K562 (cell line): ENCODE measurements around the gene HSPA1L. TPM values are rescaled to one million over a fixed set of nuclear protein-coding genes. Genes with fewer than 3 reads are reported as not detected.

Experiments
- ATF7 ChIP-seq: fragments of 450-650 bp; IDR thresholded peaks from 2 replicates; pipeline ENCODE4 v1.7.1; 2014; ENCODE audit warnings: mild to moderate bottlenecking, moderate library complexity
- BCL6 ChIP-seq: fragments of 250-450 bp; sonication (Bioruptor Pico); IDR thresholded peaks from 2 replicates; pipeline ENCODE4 v1.4.0; 2020
- GATAD2B ChIP-seq: fragments of 450-650 bp; IDR thresholded peaks from 2 replicates; pipeline ENCODE4 v1.6.1; 2017; ENCODE audit warnings: mild to moderate bottlenecking, borderline replicate concordance
- HMGN3 ChIP-seq: IDR thresholded peaks from 2 replicates; pipeline ENCODE4 v1.6.1; 2011; ENCODE audit warnings: borderline replicate concordance, low read depth, mild to moderate bottlenecking, mixed read lengths, low read length; ENCODE audit not compliant: insufficient read length; ENCODE audit errors: extremely low read depth
- IRF2 ChIP-seq: sonication (generic); formaldehyde crosslinking; IDR thresholded peaks from 2 replicates; pipeline ENCODE4 v1.8.1; 2022; ENCODE audit warnings: mild to moderate bottlenecking, missing genetic modification reagents
- L3MBTL2 ChIP-seq: fragments of 450-650 bp; IDR thresholded peaks from 2 replicates; pipeline ENCODE4 v1.6.1; 2016; ENCODE audit warnings: mild to moderate bottlenecking, moderate library complexity
- MEF2D ChIP-seq: conservative IDR thresholded peaks from 2 replicates; pipeline ENCODE4 v1.6.1; 2016; ENCODE audit warnings: low read depth, missing genetic modification characterization, missing compliant biosample characterization
- NFXL1 ChIP-seq: fragments of 450-650 bp; formaldehyde crosslinking; IDR thresholded peaks from 2 replicates; pipeline ENCODE4 v1.4.0; 2021; ENCODE audit warnings: mild to moderate bottlenecking
- NR2C2 ChIP-seq, 2 experiments: fragments of 200-800 bp in 1 of 2; sonication (Bioruptor generic) in 1 of 2; sonication (generic) in 1 of 2; formaldehyde crosslinking in 1 of 2; IDR thresholded peaks; 2 replicates each; pipeline versions ENCODE4 v1.6.1 to v1.8.0; 2016 to 2022; ENCODE audit warnings: mild to moderate bottlenecking in 1 of 2, missing compliant biosample characterization in 1 of 2, missing genetic modification characterization in 1 of 2, missing genetic modification reagents in 1 of 2
- PHB2 ChIP-seq: fragments of 450-650 bp; IDR thresholded peaks from 2 replicates; pipeline ENCODE4 v1.6.1; 2017; ENCODE audit warnings: low read depth
- RBFOX2 ChIP-seq: fragments of 200-400 bp; formaldehyde crosslinking; IDR thresholded peaks from 2 replicates; pipeline ENCODE4 v1.6.1; 2017; ENCODE audit warnings: low read depth, mild to moderate bottlenecking, low read length, moderate library complexity
- RBM39 ChIP-seq: fragments of 200-400 bp; formaldehyde crosslinking; optimal IDR thresholded peaks from 2 replicates; pipeline ENCODE3; 2018; ENCODE audit warnings: low read depth, low read length
- TARDBP ChIP-seq: fragments of 450-650 bp; IDR thresholded peaks from 2 replicates; pipeline ENCODE4 v1.6.1; 2016
- TGIF2 ChIP-seq: sonication (generic); formaldehyde crosslinking; IDR thresholded peaks from 2 replicates; pipeline ENCODE4 v1.8.1; 2022; ENCODE audit warnings: mild to moderate bottlenecking, missing genetic modification reagents, moderate library complexity
- U2AF1 ChIP-seq: fragments of 200-400 bp; formaldehyde crosslinking; optimal IDR thresholded peaks from 2 replicates; pipeline ENCODE3; 2017; ENCODE audit warnings: mild to moderate bottlenecking, low read depth, low read length, moderate library complexity
- ZNF384 ChIP-seq: IDR thresholded peaks from 2 replicates; pipeline ENCODE4 v1.6.1; 2012; ENCODE audit warnings: low read depth, low read length, improper control_type of control experiment
- ZNF431 ChIP-seq: sonication (generic); formaldehyde crosslinking; IDR thresholded peaks from 2 replicates; pipeline ENCODE4 v1.8.0; 2022; ENCODE audit warnings: mild to moderate bottlenecking, missing genetic modification reagents
- ZNF644 ChIP-seq: fragments of 200-800 bp; sonication (Bioruptor generic); IDR thresholded peaks from 2 replicates; pipeline ENCODE4 v1.6.1; 2016; ENCODE audit warnings: low read depth, missing genetic modification characterization, missing compliant biosample characterization
- ZNF75A ChIP-seq: fragments of 450-650 bp; formaldehyde crosslinking; IDR thresholded peaks from 2 replicates; pipeline ENCODE4 v1.4.0; 2020; ENCODE audit warnings: mild to moderate bottlenecking
- polyA plus RNA-seq, 8 experiments: library from polyadenylated mRNA; depleted of rRNA in 4 of 8; stranded (reverse) in 5 of 8; unstranded in 3 of 8; fragments of >200 nt; fragmentation: Nextera tagmentation in 2 of 8; fragmentation: Illumina TruSeq in 1 of 8; extraction: Ambion mirVana in 2 of 8; extraction: Trizol in 1 of 8; gene quantifications; 2 replicates each; pipeline versions ENCODE4 v1.2.1 to v1.2.3, GENCODE V29; 2011 to 2014; ENCODE audit warnings: inconsistent platforms in 1 of 8, missing spikeins in 1 of 8
- total RNA-seq, 7 experiments: library from RNA; depleted of rRNA in 6 of 7; stranded (reverse); fragments of >200 nt in 6 of 7; fragmentation: Illumina TruSeq in 2 of 7; extraction: Trizol in 2 of 7; gene quantifications; 2 replicates each; pipeline versions ENCODE4 v1.2.1 to v1.2.3, GENCODE V29; 2011 to 2021; ENCODE audit warnings: low replicate concordance in 1 of 7
- TF ChIP-seq, protein P1 (sequence below): fragments of 200-800 bp; sonication (Bioruptor generic); IDR thresholded peaks from 2 replicates; pipeline ENCODE4 v1.6.1; 2017; ENCODE audit warnings: missing genetic modification characterization, missing compliant biosample characterization
- TF ChIP-seq, protein P2 (sequence below): sonication (generic); formaldehyde crosslinking; IDR thresholded peaks from 2 replicates; pipeline ENCODE4 v1.8.0; 2022; ENCODE audit warnings: missing genetic modification reagents, mild to moderate bottlenecking, borderline replicate concordance
- TF ChIP-seq, protein P3 (sequence below), 2 experiments: IDR thresholded peaks; 2 replicates each; pipeline ENCODE4 v1.6.1; 2012; ENCODE audit warnings: improper control_type of control experiment in 2 of 2, low read depth in 2 of 2, low read length in 2 of 2, borderline replicate concordance in 1 of 2
- TF ChIP-seq, protein P4 (sequence below), 2 experiments: fragments of 250-450 bp in 1 of 2; fragments of 450-650 bp in 1 of 2; sonication (Bioruptor Pico) in 1 of 2; IDR thresholded peaks; 2 replicates each; pipeline versions ENCODE4 v1.6.1 to v1.8.0; 2016 to 2021; ENCODE audit warnings: mild to moderate bottlenecking in 2 of 2, moderate library complexity in 2 of 2, missing compliant biosample characterization in 1 of 2, missing genetic modification characterization in 1 of 2

Gene HSPA1L
- total and polyA plus RNA-seq, 9 of the 15 experiments (the other 6 are each of a cell fraction or from before 2014, with no cell fraction given): 0.14 to 2.1 (median 1.3) TPM

DNA sequence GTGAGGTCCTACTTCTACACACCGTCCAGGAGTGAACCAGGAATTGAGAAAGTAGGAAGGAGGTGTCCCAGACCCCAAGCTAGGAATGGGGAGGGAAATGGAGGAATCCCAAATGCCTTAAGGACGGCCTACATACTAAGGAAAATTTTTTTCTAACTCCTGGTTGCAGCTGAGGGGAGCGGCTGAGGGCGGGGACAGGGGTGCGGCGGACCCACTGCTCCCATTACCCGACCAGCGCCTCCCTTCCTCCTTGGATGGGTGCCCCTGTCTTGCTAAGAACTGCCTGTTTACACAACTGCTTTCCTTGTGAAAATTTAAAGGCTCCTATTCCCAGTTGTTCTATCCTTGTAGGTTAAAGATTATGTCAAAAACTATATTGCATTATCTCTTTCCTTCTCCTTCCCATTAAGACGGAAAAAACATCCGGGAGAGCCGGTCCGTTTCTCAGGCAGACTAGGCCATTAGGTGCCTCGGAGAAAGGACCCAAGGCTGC lies 11.8 kb upstream of the HSPA1L start (continued):
- TF ChIP-seq NFXL1 (CRISPR knock-in tag): no peak; the same call in 1 of the 2 replicates
- peak; percentile 64; the same call in 1 of the 2 replicates for TF ChIP-seq MEF2D (tag)
- no peak for TF ChIP-seq ATF7
- TF ChIP-seq, protein P1, sequence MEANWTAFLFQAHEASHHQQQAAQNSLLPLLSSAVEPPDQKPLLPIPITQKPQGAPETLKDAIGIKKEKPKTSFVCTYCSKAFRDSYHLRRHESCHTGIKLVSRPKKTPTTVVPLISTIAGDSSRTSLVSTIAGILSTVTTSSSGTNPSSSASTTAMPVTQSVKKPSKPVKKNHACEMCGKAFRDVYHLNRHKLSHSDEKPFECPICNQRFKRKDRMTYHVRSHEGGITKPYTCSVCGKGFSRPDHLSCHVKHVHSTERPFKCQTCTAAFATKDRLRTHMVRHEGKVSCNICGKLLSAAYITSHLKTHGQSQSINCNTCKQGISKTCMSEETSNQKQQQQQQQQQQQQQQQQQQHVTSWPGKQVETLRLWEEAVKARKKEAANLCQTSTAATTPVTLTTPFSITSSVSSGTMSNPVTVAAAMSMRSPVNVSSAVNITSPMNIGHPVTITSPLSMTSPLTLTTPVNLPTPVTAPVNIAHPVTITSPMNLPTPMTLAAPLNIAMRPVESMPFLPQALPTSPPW (CRISPR knock-in tag): no peak
- TF ChIP-seq RBM39: no peak
- TF ChIP-seq L3MBTL2: no peak
- TF ChIP-seq, protein P2, sequence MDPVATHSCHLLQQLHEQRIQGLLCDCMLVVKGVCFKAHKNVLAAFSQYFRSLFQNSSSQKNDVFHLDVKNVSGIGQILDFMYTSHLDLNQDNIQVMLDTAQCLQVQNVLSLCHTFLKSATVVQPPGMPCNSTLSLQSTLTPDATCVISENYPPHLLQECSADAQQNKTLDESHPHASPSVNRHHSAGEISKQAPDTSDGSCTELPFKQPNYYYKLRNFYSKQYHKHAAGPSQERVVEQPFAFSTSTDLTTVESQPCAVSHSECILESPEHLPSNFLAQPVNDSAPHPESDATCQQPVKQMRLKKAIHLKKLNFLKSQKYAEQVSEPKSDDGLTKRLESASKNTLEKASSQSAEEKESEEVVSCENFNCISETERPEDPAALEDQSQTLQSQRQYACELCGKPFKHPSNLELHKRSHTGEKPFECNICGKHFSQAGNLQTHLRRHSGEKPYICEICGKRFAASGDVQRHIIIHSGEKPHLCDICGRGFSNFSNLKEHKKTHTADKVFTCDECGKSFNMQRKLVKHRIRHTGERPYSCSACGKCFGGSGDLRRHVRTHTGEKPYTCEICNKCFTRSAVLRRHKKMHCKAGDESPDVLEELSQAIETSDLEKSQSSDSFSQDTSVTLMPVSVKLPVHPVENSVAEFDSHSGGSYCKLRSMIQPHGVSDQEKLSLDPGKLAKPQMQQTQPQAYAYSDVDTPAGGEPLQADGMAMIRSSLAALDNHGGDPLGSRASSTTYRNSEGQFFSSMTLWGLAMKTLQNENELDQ (CRISPR knock-in tag): no peak
- TF ChIP-seq, protein P3, sequence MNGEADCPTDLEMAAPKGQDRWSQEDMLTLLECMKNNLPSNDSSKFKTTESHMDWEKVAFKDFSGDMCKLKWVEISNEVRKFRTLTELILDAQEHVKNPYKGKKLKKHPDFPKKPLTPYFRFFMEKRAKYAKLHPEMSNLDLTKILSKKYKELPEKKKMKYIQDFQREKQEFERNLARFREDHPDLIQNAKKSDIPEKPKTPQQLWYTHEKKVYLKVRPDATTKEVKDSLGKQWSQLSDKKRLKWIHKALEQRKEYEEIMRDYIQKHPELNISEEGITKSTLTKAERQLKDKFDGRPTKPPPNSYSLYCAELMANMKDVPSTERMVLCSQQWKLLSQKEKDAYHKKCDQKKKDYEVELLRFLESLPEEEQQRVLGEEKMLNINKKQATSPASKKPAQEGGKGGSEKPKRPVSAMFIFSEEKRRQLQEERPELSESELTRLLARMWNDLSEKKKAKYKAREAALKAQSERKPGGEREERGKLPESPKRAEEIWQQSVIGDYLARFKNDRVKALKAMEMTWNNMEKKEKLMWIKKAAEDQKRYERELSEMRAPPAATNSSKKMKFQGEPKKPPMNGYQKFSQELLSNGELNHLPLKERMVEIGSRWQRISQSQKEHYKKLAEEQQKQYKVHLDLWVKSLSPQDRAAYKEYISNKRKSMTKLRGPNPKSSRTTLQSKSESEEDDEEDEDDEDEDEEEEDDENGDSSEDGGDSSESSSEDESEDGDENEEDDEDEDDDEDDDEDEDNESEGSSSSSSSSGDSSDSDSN (IDR thresholded peaks at IDR 0.05; ENCODE audit: borderline replicate concordance in 1 of 2, low read depth in 2 of 2, low read length in 2 of 2): no peak
- TF ChIP-seq GATAD2B: no peak
- TF ChIP-seq TGIF2 (CRISPR knock-in tag): no peak
- no peak for TF ChIP-seq ZNF75A (CRISPR knock-in tag)
- TF ChIP-seq ZNF431: no peak
- peak; percentile 34; the same call in 1 of the 2 replicates for TF ChIP-seq BCL6 (CRISPR knock-in tag)
- no peak for TF ChIP-seq U2AF1
- no peak for TF ChIP-seq ZNF644
- TF ChIP-seq RBFOX2: no peak
- no peak for TF ChIP-seq TARDBP
- no peak for TF ChIP-seq IRF2 (CRISPR knock-in tag)
- TF ChIP-seq, protein P4, sequence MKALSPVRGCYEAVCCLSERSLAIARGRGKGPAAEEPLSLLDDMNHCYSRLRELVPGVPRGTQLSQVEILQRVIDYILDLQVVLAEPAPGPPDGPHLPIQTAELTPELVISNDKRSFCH (CRISPR knock-in tag; IDR thresholded peaks at IDR 0.05): no peak
- TF ChIP-seq, protein P4 (tag; IDR thresholded peaks at IDR 0.05): 0 out of 2 replicates have a peak, but pooled peaks have one; percentile 45
- peak; percentile 69 for TF ChIP-seq ZNF384
- no peak for TF ChIP-seq HMGN3
- TF ChIP-seq NR2C2 (CRISPR knock-in tag; IDR thresholded peaks at IDR 0.05): 0 out of 2 replicates have a peak, but pooled peaks have one; percentile 57
- no peak for TF ChIP-seq NR2C2 (tag; IDR thresholded peaks at IDR 0.05)
- no peak for TF ChIP-seq PHB2
